ENCODE measurements around the gene ANO2. TPM values are rescaled to one million over a fixed set of nuclear protein-coding genes. Genes with fewer than 3 reads are reported as not detected.

The ANO2 gene
- total and polyA plus RNA-seq, 4 donors: 0.03 to 0.25 (median 0.15) TPM

DNA sequence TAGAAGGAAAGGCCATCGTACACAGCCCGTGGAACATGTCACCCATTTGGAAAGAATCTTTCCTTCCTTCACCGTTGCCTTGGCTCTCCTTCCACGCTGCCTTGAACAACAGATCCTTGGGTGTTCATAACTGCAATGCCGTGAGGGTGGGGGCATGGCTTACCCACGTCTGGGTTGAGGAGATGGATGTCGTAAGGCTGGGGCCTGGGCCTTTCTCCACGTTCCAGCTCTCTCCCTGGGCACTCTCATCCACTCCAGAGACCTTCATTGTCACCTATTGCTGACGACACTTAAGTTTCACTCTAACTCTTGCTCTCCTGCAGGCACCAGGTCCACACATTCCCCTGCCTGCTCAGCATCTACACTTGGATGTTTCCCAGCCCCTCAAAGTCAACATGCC lies 19.4 kb downstream of the ANO2 start:
- 84% methylated on average over 9 of the region's 9 CpGs for WGBS
- Histone ChIP-seq H3K4me3 (ENCODE audit: low read depth in 1 of 3, low read length in 3 of 3) (no peak overlapping the region), H3K27me3 (ENCODE audit: control insufficient read depth in 4 of 4, insufficient read depth in 4 of 4, low read length in 3 of 4) (no peaks in the 10 kb centered on the region), H3K9me3 (ENCODE audit: control insufficient read depth in 4 of 4, low read length in 3 of 4) (no peaks in the 10 kb centered on the region), H3K4me1 (ENCODE audit: control insufficient read depth in 4 of 4, insufficient read depth in 4 of 4, low read length in 3 of 4) (no peaks in the 10 kb centered on the region), H3K27ac (ENCODE audit: low read depth in 1 of 2, low read length in 2 of 2) (no peak overlapping the region), H3K9ac (ENCODE audit: low read depth in 1 of 2, low read length in 2 of 2) (no peak overlapping the region), H3K36me3 (ENCODE audit: control insufficient read depth in 4 of 4, insufficient read depth in 3 of 4, low read depth in 1 of 4, low read length in 3 of 4) (no peaks in the 10 kb centered on the region)
- TF ChIP-seq, protein P1, sequence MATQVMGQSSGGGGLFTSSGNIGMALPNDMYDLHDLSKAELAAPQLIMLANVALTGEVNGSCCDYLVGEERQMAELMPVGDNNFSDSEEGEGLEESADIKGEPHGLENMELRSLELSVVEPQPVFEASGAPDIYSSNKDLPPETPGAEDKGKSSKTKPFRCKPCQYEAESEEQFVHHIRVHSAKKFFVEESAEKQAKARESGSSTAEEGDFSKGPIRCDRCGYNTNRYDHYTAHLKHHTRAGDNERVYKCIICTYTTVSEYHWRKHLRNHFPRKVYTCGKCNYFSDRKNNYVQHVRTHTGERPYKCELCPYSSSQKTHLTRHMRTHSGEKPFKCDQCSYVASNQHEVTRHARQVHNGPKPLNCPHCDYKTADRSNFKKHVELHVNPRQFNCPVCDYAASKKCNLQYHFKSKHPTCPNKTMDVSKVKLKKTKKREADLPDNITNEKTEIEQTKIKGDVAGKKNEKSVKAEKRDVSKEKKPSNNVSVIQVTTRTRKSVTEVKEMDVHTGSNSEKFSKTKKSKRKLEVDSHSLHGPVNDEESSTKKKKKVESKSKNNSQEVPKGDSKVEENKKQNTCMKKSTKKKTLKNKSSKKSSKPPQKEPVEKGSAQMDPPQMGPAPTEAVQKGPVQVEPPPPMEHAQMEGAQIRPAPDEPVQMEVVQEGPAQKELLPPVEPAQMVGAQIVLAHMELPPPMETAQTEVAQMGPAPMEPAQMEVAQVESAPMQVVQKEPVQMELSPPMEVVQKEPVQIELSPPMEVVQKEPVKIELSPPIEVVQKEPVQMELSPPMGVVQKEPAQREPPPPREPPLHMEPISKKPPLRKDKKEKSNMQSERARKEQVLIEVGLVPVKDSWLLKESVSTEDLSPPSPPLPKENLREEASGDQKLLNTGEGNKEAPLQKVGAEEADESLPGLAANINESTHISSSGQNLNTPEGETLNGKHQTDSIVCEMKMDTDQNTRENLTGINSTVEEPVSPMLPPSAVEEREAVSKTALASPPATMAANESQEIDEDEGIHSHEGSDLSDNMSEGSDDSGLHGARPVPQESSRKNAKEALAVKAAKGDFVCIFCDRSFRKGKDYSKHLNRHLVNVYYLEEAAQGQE (IDR thresholded peaks at IDR 0.05): no peak
- TF ChIP-seq JUND (IDR thresholded peaks at IDR 0.05) (no peak), ATF3 (IDR thresholded peaks at IDR 0.05) (no peak), NR2F2 (IDR thresholded peaks at IDR 0.05) (no peak), RXRA (IDR thresholded peaks at IDR 0.05) (no peak), TAF1 (conservative IDR thresholded peaks at IDR 0.05) (no peak), SP1 (IDR thresholded peaks at IDR 0.05) (no peak), FOXA2 (IDR thresholded peaks at IDR 0.05) (no peak)
- TF ChIP-seq, protein P2, sequence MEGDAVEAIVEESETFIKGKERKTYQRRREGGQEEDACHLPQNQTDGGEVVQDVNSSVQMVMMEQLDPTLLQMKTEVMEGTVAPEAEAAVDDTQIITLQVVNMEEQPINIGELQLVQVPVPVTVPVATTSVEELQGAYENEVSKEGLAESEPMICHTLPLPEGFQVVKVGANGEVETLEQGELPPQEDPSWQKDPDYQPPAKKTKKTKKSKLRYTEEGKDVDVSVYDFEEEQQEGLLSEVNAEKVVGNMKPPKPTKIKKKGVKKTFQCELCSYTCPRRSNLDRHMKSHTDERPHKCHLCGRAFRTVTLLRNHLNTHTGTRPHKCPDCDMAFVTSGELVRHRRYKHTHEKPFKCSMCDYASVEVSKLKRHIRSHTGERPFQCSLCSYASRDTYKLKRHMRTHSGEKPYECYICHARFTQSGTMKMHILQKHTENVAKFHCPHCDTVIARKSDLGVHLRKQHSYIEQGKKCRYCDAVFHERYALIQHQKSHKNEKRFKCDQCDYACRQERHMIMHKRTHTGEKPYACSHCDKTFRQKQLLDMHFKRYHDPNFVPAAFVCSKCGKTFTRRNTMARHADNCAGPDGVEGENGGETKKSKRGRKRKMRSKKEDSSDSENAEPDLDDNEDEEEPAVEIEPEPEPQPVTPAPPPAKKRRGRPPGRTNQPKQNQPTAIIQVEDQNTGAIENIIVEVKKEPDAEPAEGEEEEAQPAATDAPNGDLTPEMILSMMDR (IDR thresholded peaks at IDR 0.05; ENCODE audit: low read depth, low read length, missing input control): no peak
- no peak for DNase-seq (ENCODE audit: low spot score)

- no peak overlapping the region for H3K27ac ChIP-seq (ENCODE audit: low read depth in 1 of 2, low read length in 2 of 2)
- H3K9ac ChIP-seq (ENCODE audit: low read depth in 1 of 2, low read length in 2 of 2): no peak overlapping the region
- no peak for DNase-seq (ENCODE audit: low spot score)
- H3K27me3 ChIP-seq (ENCODE audit: control insufficient read depth in 4 of 4, insufficient read depth in 4 of 4, low read length in 3 of 4): no peaks in the 10 kb centered on the region
- H3K4me1 ChIP-seq (ENCODE audit: control insufficient read depth in 4 of 4, insufficient read depth in 4 of 4, low read length in 3 of 4): no peaks in the 10 kb centered on the region
- H3K9me3 ChIP-seq (ENCODE audit: control insufficient read depth in 4 of 4, low read length in 3 of 4): no peaks in the 10 kb centered on the region
- WGBS: 70% methylated on average over 7 of the region's 7 CpGs
- H3K4me3 ChIP-seq (ENCODE audit: low read depth in 1 of 3, low read length in 3 of 3): no peak overlapping the region
- TF ChIP-seq FOXA2 (IDR thresholded peaks at IDR 0.05) (no peak), HNF4G (IDR thresholded peaks at IDR 0.05) (no peak), FOXA1 (IDR thresholded peaks at IDR 0.05) (no peak)
- H3K36me3 ChIP-seq (ENCODE audit: control insufficient read depth in 4 of 4, insufficient read depth in 3 of 4, low read depth in 1 of 4, low read length in 3 of 4): no peaks in the 10 kb centered on the region
Measured at GRCh38 chr12:5924342-5924741, 20.7 kb downstream of the ANO2 start.

- WGBS: 45% methylated on average over 5 of the region's 5 CpGs
- Histone ChIP-seq H3K4me3 (ENCODE audit: low read depth in 1 of 3, low read length in 3 of 3) (no peak overlapping the region), H3K4me1 (ENCODE audit: control insufficient read depth in 4 of 4, insufficient read depth in 4 of 4, low read length in 3 of 4) (no peaks in the 10 kb centered on the region), H3K9ac (ENCODE audit: low read depth in 1 of 2, low read length in 2 of 2) (no peak overlapping the region), H3K27me3 (ENCODE audit: control insufficient read depth in 4 of 4, insufficient read depth in 4 of 4, low read length in 3 of 4) (no peaks in the 10 kb centered on the region), H3K27ac (ENCODE audit: low read depth in 1 of 2, low read length in 2 of 2) (no peak overlapping the region), H3K9me3 (ENCODE audit: control insufficient read depth in 4 of 4, low read length in 3 of 4) (no peaks in the 10 kb centered on the region), H3K36me3 (ENCODE audit: control insufficient read depth in 4 of 4, insufficient read depth in 3 of 4, low read depth in 1 of 4, low read length in 3 of 4) (no peaks in the 10 kb centered on the region)
- no peak for DNase-seq (ENCODE audit: low spot score)
- TF ChIP-seq, protein P3, sequence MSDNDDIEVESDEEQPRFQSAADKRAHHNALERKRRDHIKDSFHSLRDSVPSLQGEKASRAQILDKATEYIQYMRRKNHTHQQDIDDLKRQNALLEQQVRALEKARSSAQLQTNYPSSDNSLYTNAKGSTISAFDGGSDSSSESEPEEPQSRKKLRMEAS (IDR thresholded peaks at IDR 0.05): no peak
- TF ChIP-seq RAD21 (IDR thresholded peaks at IDR 0.05) (no peak), FOXA2 (IDR thresholded peaks at IDR 0.05) (no peak), EGR1 (IDR thresholded peaks at IDR 0.05; ENCODE audit: low read depth in 2 of 2) (no peak), NR2F2 (IDR thresholded peaks at IDR 0.05) (no peak)
Measured at GRCh38 chr12:5923751-5924150, 21.3 kb downstream of the ANO2 start.

Data from liver (tissue), 9 donors.